Activated CD8-positive, alpha-beta memory T cell treated with anti-CD3 and anti-CD28 coated beads for 48 hours (primary cell): ENCODE results near the gene GPHN.

Experiments
- DNase-seq, 3 experiments: peaks; one replicate each; pipeline ENCODE4 v3.0.0-alpha.2; 2020; ENCODE audit warnings: low read depth in 2 of 3, low spot score in 2 of 3

GPHN gene

DNA sequence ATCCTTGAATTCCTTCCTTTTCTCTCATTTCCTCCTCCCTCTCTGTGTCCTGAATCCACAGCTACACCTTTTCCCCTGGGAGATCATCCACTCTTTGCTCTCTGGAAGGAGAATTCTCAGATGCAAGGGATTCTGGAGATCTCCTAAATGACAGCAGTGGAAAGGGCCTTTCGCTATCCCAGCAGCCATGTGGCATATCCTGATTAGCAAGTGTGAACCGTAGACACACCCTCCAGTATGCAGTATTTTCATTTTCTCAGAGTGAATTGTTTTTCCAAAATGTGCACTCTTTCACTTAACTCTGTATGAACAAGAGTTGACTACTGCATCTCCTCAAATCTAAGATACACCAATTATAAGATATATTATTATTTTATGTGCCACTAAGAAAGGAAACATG lies 687.3 kb downstream of the GPHN start:
- DNase-seq, result no peak

DNA sequence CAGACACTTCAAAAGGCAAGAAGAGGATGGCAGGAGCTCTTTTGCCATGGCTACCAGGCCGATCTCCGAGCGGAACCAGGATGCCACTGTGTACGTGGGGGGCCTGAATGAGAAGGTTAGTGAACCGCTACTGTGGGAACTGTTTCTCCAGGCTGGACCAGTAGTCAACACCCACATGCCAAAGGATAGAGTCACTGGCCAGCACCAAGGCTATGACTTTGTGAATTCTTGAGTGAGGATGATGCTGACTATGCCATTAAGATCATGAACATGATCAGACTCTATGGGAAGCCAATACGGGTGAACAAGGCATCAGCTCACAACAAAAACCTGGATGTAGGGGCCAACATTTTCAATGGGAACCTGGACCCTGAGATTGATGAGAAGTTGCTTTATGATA lies 691.1 kb downstream of the GPHN start:
- DNase-seq, result no peak

DNA sequence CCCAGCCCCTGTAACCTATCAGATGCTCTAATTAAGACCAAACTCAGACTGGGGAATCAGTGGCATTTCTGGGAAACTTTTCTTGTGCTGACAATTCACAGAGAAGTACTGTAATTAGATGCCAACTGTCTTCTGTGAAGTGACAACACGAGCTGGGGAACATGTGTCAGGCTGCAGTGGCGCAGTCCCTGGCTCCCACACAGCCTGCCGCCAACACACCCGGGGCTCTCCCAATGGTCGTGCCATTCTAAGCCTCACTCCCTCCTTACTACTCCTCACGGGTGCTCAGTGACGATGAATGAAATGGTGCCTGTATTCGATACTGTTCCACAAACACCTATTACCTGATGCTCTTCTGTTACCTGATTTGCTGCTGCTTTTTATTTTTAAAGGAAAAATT lies 699.9 kb downstream of the GPHN start:
- no peak for DNase-seq

DNA sequence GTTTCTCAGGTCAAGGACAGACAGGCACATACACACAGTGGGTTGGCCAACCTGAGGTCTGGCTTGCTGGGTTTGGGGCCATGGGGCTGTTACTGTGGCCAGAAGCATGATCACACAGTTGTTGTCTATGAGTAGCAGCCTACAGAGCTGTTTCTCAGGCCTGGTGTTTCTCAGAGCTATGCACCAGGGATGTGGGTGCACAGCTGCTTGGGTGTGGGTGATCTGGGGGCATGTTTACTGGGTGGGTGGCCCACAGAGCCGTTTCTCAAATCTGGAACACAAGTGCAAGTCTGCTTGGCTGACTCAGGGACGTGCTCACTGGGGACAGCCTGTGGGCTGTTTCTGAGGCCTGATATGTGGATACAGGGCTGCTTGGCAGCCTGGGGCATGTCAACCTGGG lies 710.2 kb downstream of the GPHN start:
- no peak for DNase-seq

DNA sequence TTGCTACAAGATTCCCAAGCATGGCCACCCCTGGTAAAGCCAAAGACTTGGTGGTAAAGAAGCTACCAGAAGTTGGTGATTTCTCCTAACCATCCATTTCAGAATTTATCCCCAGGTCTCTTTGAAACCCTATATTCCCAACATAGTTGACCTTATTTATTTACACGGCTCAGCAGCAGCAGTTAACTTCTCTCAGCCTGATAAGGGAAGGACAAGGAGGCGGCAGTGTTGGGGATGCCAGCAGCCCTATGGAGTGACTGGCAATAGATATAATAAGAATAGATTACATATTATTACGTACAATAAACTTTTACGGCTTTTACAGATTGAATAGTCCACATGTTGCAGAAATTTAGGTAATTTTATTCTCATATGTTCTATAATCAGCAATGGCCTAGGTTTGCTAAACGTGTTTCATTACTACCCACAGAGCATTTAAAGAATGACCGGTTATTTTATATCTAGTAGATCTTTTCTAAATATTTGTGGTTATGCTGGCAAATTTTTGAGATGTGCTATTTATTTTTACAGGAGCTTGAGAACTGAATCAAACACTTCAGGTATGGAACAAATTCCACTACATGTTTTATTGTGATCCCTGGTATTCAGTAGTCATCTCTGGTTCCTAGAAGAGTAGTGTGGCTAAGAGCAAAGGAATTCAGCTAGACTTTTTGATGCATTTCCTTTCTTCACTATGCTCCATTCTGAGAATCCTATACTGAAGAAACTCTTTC lies 713.5 kb downstream of the GPHN start:
- DNase-seq, result no peak

DNA sequence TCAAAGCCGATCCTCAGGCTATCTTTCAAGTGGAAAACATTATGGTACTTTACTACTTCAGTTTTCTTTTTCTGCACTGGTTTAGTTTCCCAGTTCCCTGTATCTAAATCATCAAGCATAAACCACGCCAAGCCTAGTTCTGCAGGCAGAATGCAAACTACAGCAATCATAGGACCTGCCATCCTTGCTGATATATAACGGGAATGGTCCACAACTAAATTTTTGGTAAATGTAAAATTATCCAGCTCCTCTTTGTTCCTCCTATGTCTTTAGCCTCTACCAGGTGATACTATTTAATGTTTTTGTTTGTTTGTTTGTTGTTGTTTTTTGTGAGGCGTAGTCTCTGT lies 714.0 kb downstream of the GPHN start:
- no peak for DNase-seq

DNA sequence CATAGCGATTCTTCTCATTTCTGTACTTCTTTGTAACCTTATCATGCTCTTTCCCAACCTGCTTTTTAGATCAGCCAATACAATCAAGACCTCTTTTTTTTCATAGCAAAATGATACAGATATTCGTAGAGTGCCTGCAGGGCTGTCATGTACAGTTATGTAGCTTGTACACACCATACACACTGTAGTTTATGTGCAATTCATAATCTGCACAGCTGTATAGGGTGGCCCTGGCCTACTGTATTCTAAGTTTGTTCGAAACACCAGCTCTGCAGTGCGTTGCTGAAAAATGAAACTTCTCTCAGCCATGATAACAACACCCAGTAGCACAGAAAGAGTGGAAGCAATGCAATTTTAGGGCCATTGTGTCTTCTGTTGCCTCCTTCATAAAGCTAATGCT lies 717.6 kb downstream of the GPHN start:
- DNase-seq, result no peak

DNA sequence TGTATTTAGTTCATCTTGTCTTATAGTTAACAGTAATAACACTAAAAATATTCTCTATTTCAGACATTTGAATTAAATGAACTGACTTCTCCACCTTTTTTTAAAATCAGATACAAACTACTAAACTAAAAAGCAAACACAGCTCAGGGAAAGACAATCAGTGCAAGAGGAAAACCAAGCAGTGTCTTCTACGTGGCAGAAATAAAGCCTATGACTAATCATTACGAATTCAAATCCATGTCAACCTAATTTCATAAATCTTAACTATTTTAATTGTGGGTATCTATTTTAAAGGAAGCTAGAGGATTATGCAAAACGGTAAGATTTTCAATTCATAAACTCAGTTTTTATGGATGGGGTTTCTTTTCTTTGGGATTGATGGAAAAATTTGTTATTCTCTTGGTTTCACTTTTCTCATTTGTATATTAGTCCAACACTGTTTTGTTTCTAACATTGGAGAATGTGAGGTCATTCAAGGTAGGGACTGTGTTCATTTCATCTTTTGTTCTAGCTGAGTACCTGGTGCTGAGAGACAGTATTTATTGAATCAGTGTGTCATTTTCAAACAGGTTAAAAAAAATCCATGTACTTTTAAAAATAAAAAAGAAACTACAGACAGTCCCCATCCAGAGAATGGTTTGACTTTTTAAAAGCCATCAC lies 720.5 kb downstream of the GPHN start:
- no peak for DNase-seq
